ENCODE data around the gene MRPL12.

The MRPL12 gene

GRCh38 chr17:81717766-81718089 is 14.6 kb downstream of the MRPL12 start:
- no peak overlapping the region for H3K4me3 ChIP-seq (ENCODE audit: low read length)
- no peak for DNase-seq (ENCODE audit: low read depth)
- TF ChIP-seq, protein P1, sequence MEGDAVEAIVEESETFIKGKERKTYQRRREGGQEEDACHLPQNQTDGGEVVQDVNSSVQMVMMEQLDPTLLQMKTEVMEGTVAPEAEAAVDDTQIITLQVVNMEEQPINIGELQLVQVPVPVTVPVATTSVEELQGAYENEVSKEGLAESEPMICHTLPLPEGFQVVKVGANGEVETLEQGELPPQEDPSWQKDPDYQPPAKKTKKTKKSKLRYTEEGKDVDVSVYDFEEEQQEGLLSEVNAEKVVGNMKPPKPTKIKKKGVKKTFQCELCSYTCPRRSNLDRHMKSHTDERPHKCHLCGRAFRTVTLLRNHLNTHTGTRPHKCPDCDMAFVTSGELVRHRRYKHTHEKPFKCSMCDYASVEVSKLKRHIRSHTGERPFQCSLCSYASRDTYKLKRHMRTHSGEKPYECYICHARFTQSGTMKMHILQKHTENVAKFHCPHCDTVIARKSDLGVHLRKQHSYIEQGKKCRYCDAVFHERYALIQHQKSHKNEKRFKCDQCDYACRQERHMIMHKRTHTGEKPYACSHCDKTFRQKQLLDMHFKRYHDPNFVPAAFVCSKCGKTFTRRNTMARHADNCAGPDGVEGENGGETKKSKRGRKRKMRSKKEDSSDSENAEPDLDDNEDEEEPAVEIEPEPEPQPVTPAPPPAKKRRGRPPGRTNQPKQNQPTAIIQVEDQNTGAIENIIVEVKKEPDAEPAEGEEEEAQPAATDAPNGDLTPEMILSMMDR (conservative IDR thresholded peaks at IDR 0.05; ENCODE audit: low read length) = no peak

DNA sequence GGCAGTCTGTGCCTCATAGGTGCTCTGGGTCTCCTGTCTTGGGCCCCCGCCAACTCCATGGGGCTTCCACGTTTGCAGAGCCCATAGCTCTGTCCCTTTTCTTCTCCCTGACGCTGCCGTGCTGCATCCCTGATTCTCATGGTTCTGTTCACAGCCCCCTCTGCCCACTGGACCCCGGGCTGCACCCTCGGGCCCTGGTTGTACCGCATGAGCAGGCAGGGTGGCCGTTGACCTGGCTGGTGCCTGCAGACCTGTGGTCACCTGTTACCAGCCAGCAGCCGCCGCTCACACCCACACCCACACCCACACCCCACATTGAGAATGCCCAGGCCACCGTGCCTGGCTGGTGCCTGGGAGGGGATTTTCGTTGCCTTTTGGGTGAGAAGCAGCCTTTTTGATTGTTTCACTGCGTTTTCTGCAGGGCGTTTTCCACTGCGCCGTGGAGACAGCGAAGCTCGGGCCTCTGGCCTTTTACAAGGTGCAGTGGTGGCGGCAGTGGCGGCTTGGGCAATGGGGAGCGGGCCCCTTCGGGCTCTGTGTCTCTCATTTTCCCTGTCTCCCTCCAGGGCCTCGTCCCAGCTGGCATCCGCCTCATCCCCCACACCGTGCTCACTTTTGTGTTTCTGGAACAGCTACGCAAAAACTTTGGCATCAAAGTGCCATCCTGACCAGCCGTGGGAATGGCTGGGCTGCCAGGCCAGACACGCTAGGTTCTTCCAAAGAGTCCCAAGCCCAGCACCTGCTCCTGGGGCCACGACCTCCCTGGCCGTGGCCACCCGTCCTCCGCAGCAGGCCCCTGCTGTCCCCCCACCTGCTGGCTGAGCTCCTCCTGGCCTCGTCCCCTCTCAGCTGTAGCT is 16.5 kb downstream of the MRPL12 start:
- H3K4me3 ChIP-seq (ENCODE audit: low read length) = no peak overlapping the region
- no peak for DNase-seq (ENCODE audit: low read depth)
- TF ChIP-seq, protein P1 (conservative IDR thresholded peaks at IDR 0.05; ENCODE audit: low read length) = no peak

GRCh38 chr17:81720267-81721071 is 17.3 kb downstream of the MRPL12 start:
- no peak for DNase-seq (ENCODE audit: low read depth)
- no peak overlapping the region for H3K4me3 ChIP-seq (ENCODE audit: low read length)
- TF ChIP-seq, protein P1 (conservative IDR thresholded peaks at IDR 0.05; ENCODE audit: low read length) = no peak

DNA sequence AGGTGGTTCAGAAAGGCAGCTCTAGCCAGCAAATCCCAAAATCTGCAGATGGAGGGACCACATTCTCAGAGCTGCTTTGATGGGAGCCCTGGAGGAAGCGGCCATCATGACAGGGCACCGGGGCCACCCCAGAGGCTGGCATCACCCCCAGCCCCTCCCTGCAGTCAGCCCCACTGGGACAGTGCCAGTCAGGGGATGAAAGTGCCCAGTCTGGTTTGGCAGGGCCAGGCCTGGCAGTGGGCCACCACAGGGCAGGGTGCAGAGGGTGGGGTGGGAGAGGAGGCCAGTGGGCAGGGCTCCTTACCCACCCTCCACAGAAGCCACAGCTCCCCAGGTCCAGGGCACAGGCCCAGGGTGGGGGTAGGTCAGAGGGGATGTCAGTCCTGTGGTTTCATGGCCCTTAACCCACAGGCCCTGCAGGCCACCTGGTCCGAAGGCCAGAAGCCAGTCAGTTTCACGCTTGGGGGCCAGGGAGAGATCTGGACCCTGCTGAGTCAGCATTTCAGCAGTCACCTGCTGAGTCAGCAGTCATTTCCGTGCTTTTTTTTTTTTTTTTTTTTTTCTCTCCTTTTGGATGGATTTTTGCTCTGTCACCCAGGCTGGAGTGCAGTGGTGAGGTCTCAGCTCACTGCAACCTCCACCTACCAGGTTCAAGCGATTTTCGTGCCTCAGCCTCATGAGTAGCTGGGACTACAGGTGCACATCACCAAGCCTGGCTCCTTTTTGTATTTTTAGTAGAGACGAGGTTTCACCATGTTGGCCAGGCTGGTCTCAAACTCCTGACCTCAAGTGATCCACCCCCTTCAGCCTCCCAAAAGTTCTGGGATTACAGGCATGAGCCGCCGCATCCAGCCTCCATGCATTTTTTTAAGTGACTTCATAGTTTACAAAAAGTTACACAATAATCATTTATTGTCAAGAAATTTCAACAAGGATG is 19.3 kb downstream of the MRPL12 start:
- peak; percentile 18 for DNase-seq (ENCODE audit: low read depth)
- TF ChIP-seq, protein P1 (conservative IDR thresholded peaks at IDR 0.05; ENCODE audit: low read length) = no peak
- no peak overlapping the region for H3K4me3 ChIP-seq (ENCODE audit: low read length)

- no peak overlapping the region for H3K4me3 ChIP-seq (ENCODE audit: low read length)
- no peak for DNase-seq (ENCODE audit: low read depth)
- TF ChIP-seq, protein P1 (conservative IDR thresholded peaks at IDR 0.05; ENCODE audit: low read length) = no peak
Measured at GRCh38 chr17:81723651-81724209, 20.6 kb downstream of the MRPL12 start.

DNA sequence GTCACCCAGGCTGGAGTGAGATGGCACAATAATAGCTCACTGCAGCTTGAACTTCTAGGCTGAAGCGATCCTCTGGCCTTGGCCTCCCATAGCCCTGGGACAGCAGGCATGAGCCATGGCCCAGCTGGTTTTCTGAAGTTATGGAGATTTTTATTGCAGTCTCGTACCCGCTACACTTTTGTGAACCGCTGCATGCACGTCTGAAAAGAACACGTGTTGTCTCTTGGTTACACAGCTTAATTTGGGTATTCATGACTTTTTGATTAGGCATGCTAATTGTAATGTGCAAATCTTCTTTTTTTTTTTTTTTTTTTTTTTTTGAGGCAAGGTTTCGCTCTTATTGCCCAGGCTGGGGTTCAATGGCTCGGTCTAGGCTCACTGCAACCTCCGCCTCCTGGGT is 22.3 kb downstream of the MRPL12 start:
- H3K4me3 ChIP-seq (ENCODE audit: low read length) = no peak overlapping the region
- no peak for DNase-seq (ENCODE audit: low read depth)

More for the DNA sequence above, 22.3 kb downstream of the MRPL12 start:
- TF ChIP-seq, protein P1 (conservative IDR thresholded peaks at IDR 0.05; ENCODE audit: low read length) = no peak

Measured in AG10803 (cell line).